Activated T-cell treated with anti-CD3 and anti-CD28 coated beads for 4 hours (primary cell): Measurements from ENCODE around the gene ARG2.

Experiments
- DNase-seq: peaks from one replicate; pipeline ENCODE4 v3.0.0-alpha.2; 2020

The ARG2 gene

DNA sequence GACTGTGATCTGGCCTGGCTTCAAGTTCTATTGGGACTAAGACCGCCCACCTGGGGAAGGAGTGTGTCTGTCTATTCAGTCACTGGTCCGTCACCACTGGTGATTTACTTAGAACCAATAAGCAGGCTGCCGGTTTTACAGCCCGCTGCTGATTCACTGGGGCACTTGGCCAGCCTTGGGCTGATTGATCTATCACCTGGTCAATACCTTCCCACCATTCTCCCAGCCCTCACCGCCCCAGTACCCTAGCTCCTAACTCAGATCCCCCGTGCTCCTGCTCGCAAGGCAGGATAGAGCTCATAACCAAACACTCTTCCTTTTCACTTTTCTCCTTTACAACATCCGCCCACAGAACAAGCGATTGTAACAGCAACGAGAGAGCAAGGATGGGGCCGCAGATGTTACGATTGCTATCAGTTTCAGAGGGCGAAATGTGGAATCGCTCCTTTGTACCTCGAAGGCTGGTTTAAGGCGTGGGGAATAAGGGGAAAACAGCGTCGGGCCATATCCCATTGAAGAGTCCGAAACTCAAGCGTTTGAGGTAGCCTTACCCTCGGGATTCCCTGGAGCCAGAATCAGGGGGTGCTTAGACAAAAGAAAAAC, 75.2 kb downstream of the ARG2 start:
- DNase-seq, result peak; percentile 57

DNA sequence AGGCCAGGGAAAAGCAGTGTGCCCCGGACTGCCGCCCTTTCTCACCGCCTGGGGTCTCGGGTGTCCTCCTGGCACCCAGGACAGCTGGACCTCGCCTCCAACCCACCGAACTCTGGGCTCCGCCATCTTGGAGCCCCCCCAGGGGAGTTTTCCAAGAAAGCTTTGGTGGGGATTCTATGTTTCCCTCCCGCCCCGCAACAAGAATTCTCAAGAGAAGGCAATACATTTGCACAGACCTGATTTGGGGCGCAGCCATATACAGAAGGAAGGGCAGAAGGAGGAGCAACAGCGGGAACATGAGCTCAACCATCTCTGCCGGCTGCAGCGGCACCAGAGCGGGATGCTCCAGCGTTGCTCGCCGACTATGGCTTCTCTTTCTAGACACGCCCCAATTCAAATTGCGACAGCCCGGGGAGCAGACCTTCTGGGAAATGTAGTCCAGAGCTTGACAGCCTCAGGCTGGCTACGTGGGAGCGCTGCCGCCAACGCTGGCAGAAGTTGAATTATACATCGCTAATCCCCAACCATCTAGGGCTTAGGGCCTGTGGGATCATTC, 75.8 kb downstream of the ARG2 start, which contains the start of gene RDH11:
TSS of gene RDH11 (minus strand) at position 371 of the 556 bp plus-strand sequence. CDS start at position 310, 61 bp downstream.
- peak; percentile 72 for DNase-seq

DNA sequence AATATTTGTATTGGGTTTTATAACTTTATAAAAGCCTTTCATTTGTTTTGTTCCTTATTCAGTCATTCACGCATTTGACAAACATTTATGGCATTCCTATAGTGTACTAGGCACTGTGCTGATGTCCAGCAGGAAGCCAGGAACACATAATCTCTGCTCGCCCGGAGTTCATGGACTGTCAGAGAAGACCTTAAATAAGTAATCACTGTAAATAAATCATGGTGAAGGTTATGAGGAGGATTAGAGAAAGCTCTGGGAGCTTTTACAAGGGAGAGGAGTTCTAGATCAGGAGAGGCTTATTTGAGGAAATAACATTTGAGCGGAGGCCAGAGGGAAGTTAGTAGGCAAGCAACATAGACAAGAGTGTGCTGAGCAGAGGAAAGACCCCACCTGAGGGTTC, 77.3 kb downstream of the ARG2 start:
- no peak for DNase-seq

DNA sequence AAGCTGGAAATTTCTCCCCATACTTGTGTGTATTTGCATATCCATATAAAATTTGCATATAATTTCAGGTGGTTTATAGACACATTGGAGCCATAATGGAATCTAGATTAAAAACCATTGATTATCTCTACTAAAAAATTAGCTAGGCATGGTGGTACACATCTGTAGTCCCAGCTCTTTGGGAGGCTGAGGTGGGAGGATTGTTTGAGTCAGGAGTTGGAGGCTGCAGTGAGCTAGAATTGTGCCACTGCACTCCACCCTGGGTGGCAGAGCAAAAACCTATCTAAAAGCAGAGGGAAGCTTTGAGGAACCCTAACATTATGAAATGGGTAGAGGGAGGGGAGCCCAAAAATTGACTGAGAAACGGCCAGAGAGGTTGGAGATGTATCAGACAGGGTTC, 78.5 kb downstream of the ARG2 start:
- no peak for DNase-seq
